ENCODE measurements around the gene MAPKAP1.
A peak's percentile ranks its signal among the peaks of the same experiment; 100 is the strongest.

Gene MAPKAP1

DNA sequence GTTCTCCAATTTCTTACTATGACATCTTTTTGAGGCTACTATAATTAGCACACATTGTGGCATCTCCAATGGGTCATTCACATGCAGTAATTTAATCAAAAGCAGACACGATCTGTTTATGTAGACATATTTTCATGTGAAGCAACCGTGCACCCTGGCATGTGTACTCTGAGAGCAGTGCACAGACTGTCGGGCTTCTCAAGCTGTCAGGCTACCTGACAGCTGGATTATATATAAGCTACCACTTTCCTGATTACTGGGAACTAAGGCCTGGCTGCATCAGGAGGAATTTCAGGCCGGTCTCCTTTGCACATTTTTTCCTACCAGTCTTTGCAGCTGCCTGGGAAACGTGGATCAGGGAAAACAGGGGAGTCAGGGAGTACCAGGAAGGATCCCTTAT is 197.5 kb downstream of the MAPKAP1 start:
- WGBS: 88% methylated on average over 5 of the region's 5 CpGs

DNA sequence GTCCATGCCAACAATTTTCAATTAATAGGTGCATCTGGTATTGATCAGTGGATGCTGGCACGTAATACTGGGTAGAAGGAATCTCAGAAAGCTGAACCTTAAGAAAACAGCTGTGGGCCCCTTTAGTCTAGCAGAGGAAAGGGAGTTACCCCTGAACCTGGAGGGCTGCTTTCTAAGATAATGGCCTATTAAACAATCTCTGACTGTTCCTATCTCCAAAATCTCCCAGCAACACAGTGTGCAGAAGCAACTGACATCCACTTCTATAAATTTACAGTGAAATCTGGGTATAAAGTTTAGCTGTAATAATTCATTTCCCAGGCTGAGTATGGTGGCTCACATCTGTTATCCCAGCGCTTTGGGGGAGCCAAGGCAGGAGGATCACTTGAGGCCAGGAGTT is 198.8 kb downstream of the MAPKAP1 start:
- no peak overlapping the region for H3K27ac ChIP-seq (ENCODE audit: low read depth, low read length)
- H3K4me1 ChIP-seq (ENCODE audit: insufficient read depth, low read length): peaks cover 18% of the 10 kb centered on the region
- H3K9ac ChIP-seq (ENCODE audit: low read depth, low read length): no peak overlapping the region
- 94% methylated on average over 2 of the region's 2 CpGs for WGBS
- no peak overlapping the region for H3K4me3 ChIP-seq (ENCODE audit: low read length)
- no peaks in the 10 kb centered on the region for H3K27me3 ChIP-seq (ENCODE audit: insufficient read depth, low read length)
- H3K36me3 ChIP-seq (ENCODE audit: insufficient read depth, low read length): no peaks in the 10 kb centered on the region
- H3K9me3 ChIP-seq (ENCODE audit: insufficient read depth, low read depth, low read length): no peaks in the 10 kb centered on the region

More for the DNA sequence above, 197.5 kb downstream of the MAPKAP1 start:
- Histone ChIP-seq H3K4me3 (ENCODE audit: low read length) (no peak overlapping the region), H3K9ac (ENCODE audit: low read depth, low read length) (no peak overlapping the region), H3K27ac (ENCODE audit: low read depth, low read length) (no peak overlapping the region), H3K4me1 (ENCODE audit: insufficient read depth, low read length) (peaks cover 29% of the 10 kb centered on the region), H3K9me3 (ENCODE audit: insufficient read depth, low read depth, low read length) (no peaks in the 10 kb centered on the region), H3K36me3 (ENCODE audit: insufficient read depth, low read length) (no peaks in the 10 kb centered on the region), H3K27me3 (ENCODE audit: insufficient read depth, low read length) (no peaks in the 10 kb centered on the region)

DNA sequence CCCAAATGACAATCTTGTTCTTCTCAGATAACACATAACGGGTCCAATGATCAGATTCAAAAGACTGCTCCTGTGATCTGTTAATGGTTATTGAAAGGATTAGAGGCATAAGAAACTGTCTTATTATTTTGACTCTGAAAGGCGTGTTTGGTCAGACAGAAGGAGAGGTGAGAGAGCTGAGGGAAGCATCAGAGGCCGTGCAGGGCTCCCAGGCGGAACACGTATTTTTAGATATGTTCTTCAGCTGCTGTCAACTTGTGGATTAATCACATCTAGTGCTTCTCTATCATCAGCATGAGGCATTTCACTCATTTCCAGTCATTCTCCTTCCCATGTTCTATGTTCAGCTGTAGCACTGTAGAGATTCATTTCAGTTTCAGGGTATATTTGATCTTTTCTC is 199.8 kb downstream of the MAPKAP1 start:
- no peak overlapping the region for H3K4me3 ChIP-seq (ENCODE audit: low read length)
- H3K9me3 ChIP-seq (ENCODE audit: insufficient read depth, low read depth, low read length): no peaks in the 10 kb centered on the region
- H3K36me3 ChIP-seq (ENCODE audit: insufficient read depth, low read length): no peaks in the 10 kb centered on the region
- 86% methylated on average over 5 of the region's 5 CpGs for WGBS
- peaks cover 16% of the 10 kb centered on the region for H3K4me1 ChIP-seq (ENCODE audit: insufficient read depth, low read length)
- no peak overlapping the region for H3K9ac ChIP-seq (ENCODE audit: low read depth, low read length)
- H3K27me3 ChIP-seq (ENCODE audit: insufficient read depth, low read length): no peaks in the 10 kb centered on the region
- H3K27ac ChIP-seq (ENCODE audit: low read depth, low read length): no peak overlapping the region

DNA sequence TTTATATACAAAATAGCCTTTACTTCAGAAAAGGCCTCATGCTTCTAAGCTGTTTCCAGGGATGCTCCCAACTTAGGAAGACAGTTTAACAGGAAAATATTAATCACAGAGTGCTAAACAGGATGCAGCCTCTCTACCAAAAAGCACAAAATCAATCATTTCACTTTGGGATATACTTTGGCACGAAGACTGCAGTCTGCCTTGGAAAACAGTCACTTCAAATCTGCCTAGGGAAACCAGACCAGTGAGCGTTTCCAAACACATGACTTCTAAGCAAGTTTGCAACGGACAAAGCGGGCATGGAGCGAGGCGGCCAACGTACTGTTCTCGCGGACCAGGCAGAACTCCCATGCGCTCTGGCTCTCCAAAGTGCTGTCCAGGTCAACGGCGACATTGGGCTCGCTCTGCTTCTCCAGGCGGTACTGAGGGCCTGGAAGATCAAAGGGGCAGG is 201.0 kb downstream of the MAPKAP1 start:
- Histone ChIP-seq H3K36me3 (ENCODE audit: insufficient read depth, low read length) (no peaks in the 10 kb centered on the region), H3K27ac (ENCODE audit: low read depth, low read length) (0 out of 2 replicates have a peak overlapping the region, but pooled peaks have one; percentile 7), H3K4me3 (ENCODE audit: low read length) (no peak overlapping the region), H3K9ac (ENCODE audit: low read depth, low read length) (no peak overlapping the region), H3K9me3 (ENCODE audit: insufficient read depth, low read depth, low read length) (no peaks in the 10 kb centered on the region), H3K4me1 (ENCODE audit: insufficient read depth, low read length) (peaks cover 9% of the 10 kb centered on the region; the same call in 1 of the 2 replicates), H3K27me3 (ENCODE audit: insufficient read depth, low read length) (no peaks in the 10 kb centered on the region)
- WGBS: 68% methylated on average over 14 of the region's 14 CpGs

DNA sequence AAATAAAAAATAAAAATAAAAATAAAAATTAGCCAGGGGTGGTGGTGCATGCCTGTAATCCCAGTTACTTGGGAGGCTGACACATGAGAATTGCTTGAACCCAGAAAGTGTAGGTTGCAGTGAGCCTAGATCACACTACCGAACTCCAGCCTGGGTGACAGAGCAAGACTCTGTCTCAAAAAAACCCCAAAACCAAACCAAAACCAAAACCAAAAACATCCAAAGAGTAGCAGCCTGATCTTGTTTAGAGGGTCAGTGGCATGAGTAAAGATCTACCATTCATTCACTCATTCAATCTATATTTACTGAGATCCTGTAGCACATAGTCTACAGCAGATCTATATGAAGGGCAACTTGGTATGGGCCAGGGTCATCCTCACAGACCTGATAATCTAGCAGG is 202.4 kb downstream of the MAPKAP1 start:
- H3K4me1 ChIP-seq (ENCODE audit: insufficient read depth, low read length): peaks cover 9% of the 10 kb centered on the region; the same call in 1 of the 2 replicates
- H3K9ac ChIP-seq (ENCODE audit: low read depth, low read length): no peak overlapping the region

DNA sequence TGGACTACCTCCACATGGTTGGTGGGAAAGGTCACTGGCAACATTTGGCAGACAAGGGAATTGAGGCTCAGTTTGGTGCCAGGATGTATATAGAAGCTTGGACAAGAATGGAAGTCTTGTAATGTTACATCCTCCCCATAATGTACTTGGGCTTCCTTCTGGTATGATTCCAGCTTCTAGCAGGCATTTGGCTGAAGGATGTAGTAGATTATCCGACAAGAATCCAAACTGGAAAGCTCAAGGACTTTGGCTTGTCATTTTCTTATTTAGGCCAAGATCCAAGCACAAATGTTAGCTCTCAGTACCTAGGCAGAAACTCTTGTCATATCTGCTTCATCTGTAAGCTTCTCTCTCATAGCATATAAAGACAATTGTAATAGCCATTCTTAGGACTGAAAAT is 209.1 kb downstream of the MAPKAP1 start:
- Histone ChIP-seq H3K27ac (ENCODE audit: low read depth, low read length) (no peak overlapping the region), H3K4me3 (ENCODE audit: low read length) (no peak overlapping the region), H3K9ac (ENCODE audit: low read depth, low read length) (no peak overlapping the region), H3K9me3 (ENCODE audit: insufficient read depth, low read depth, low read length) (no peaks in the 10 kb centered on the region), H3K36me3 (ENCODE audit: insufficient read depth, low read length) (no peaks in the 10 kb centered on the region), H3K27me3 (ENCODE audit: insufficient read depth, low read length) (no peaks in the 10 kb centered on the region), H3K4me1 (ENCODE audit: insufficient read depth, low read length) (peaks cover 39% of the 10 kb centered on the region)
- 97% methylated on average over 1 of the region's 1 CpG for WGBS

More for the DNA sequence above, 202.4 kb downstream of the MAPKAP1 start:
- Histone ChIP-seq H3K36me3 (ENCODE audit: insufficient read depth, low read length) (no peaks in the 10 kb centered on the region), H3K27ac (ENCODE audit: low read depth, low read length) (no peak overlapping the region), H3K27me3 (ENCODE audit: insufficient read depth, low read length) (no peaks in the 10 kb centered on the region), H3K4me3 (ENCODE audit: low read length) (no peak overlapping the region), H3K9me3 (ENCODE audit: insufficient read depth, low read depth, low read length) (no peaks in the 10 kb centered on the region)
- 100% methylated on average over 1 of the region's 1 CpG for WGBS

DNA sequence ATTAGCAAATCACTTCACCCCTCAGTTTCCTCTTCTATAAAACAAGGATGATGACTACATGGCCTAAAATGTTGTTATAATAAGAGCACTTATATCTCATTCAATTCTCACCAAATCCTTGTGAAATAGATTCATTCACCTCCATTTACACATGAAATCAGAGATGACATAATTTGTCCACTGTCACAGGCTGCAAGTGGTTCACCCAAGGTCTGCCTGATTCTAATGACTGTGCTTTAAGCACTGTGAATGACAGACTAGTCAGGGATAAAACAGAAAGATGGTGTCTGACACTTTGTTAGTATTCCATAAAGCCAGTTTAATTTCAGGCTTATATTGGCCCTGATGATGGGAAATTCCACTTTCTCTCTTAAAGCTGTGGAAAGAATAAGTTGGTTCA is 209.5 kb downstream of the MAPKAP1 start:
- no peaks in the 10 kb centered on the region for H3K36me3 ChIP-seq (ENCODE audit: insufficient read depth, low read length)
- H3K4me3 ChIP-seq (ENCODE audit: low read length): no peak overlapping the region
- H3K9me3 ChIP-seq (ENCODE audit: insufficient read depth, low read depth, low read length): no peaks in the 10 kb centered on the region
- H3K27me3 ChIP-seq (ENCODE audit: insufficient read depth, low read length): no peaks in the 10 kb centered on the region
- peaks cover 39% of the 10 kb centered on the region for H3K4me1 ChIP-seq (ENCODE audit: insufficient read depth, low read length)
- H3K27ac ChIP-seq (ENCODE audit: low read depth, low read length): no peak overlapping the region
- no peak overlapping the region for H3K9ac ChIP-seq (ENCODE audit: low read depth, low read length)

DNA sequence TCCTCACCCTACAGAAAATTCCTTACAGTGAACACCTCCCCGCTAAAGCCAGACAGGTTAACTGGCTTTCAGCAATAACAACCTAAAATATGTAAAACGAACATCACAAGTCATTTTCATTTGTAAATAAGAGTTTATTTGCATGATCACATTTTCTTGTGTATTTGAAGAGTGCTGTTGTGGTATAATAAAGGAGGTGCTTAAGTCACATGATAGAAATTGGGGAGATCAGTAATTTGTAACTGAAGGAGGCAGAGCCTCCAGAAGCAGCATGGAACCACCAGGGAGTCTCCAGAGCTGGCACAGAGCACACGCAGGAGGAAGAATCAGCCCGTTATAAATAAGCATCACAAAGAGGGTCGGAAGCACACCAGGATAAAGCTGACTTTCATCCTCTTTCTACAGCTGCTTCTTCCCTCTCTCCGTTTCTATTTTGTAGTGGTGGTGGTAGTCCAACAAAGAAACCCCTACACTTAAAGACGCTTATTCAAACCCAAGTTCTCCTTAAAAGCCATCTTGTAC is 210.6 kb downstream of the MAPKAP1 start:
- H3K4me1 ChIP-seq (ENCODE audit: insufficient read depth, low read length): peaks cover 39% of the 10 kb centered on the region
- peak overlapping the region; percentile 45 for H3K9ac ChIP-seq (ENCODE audit: low read depth, low read length)
- 40% methylated on average over 5 of the region's 7 CpGs for WGBS

DNA sequence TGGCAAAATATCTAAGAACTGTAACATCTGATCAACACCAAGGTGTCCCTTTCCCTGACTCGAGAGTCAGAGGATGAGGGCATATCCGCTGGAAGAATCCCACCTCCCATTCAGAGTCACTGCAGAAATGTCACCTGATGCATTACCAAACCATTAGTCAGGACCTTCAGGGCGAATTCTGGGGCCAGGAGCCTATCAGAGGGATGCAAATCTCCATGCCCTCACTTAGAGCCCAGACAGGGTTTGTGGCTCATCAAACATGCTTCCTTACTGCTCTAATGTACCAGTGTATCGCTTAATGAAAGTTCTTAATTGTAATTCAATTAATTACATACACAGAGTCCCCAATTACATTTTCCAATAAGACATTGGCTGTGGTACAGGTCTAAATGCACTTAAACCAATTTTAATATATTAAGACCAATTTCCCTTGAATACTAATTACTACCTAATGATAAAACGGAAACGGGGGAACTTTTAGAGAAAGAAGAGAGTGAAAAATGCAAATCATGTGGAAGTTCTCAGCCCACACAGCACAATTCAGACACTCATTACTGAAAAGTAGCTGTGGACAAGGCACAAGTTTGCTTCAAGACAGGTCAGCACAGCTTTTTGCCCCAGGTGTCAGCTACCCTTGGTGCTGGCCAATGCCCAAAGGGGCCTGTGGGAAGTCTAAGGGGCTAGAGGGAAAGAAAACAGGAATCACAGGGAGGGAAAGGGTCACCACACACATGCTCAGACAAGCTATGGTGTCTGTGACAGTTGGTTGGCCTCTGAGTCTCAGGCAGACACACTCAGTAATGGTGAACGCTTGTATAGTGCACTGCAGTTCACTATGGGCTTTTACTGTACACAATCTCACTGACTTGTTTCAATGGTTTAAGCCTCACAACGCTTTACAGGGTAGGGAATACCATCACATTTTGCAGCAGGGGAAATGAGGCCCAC is 211.6 kb downstream of the MAPKAP1 start:
- Histone ChIP-seq H3K36me3 (ENCODE audit: insufficient read depth, low read length) (no peaks in the 10 kb centered on the region), H3K27ac (ENCODE audit: low read depth, low read length) (no peak overlapping the region)
- WGBS: 71% methylated on average over 6 of the region's 8 CpGs

More for the DNA sequence above, 210.6 kb downstream of the MAPKAP1 start:
- peak overlapping the region; percentile 68; the same call in 1 of the 2 replicates for H3K27ac ChIP-seq (ENCODE audit: low read depth, low read length)
- H3K36me3 ChIP-seq (ENCODE audit: insufficient read depth, low read length): no peaks in the 10 kb centered on the region
- no peaks in the 10 kb centered on the region for H3K27me3 ChIP-seq (ENCODE audit: insufficient read depth, low read length)
- H3K9me3 ChIP-seq (ENCODE audit: insufficient read depth, low read depth, low read length): no peaks in the 10 kb centered on the region
- peak overlapping the region; percentile 29; the same call in 1 of the 2 replicates for H3K4me3 ChIP-seq (ENCODE audit: low read length)

DNA sequence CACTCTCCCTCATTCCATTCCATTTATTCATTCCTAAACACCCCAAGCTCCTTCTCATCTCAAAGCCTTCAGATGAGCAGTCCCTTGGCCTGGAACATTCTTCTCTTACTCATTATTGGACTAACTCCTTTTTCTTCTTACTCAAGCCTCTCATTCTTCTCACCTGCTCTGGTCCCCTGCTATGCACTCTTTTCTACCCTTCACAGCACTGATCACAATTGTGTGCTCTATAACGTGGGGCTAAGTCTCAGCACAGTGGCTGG is 212.4 kb downstream of the MAPKAP1 start:
- Histone ChIP-seq H3K27me3 (ENCODE audit: insufficient read depth, low read length) (no peaks in the 10 kb centered on the region), H3K9ac (ENCODE audit: low read depth, low read length) (no peak overlapping the region), H3K4me1 (ENCODE audit: insufficient read depth, low read length) (peaks cover 39% of the 10 kb centered on the region), H3K9me3 (ENCODE audit: insufficient read depth, low read depth, low read length) (no peaks in the 10 kb centered on the region), H3K27ac (ENCODE audit: low read depth, low read length) (peak overlapping the region; percentile 8; the same call in 1 of the 2 replicates), H3K4me3 (ENCODE audit: low read length) (no peak overlapping the region), H3K36me3 (ENCODE audit: insufficient read depth, low read length) (no peaks in the 10 kb centered on the region)
- WGBS: 48% methylated on average over 1 of the region's 1 CpG

More for the DNA sequence above, 211.6 kb downstream of the MAPKAP1 start:
- no peaks in the 10 kb centered on the region for H3K9me3 ChIP-seq (ENCODE audit: insufficient read depth, low read depth, low read length)
- no peak overlapping the region for H3K4me3 ChIP-seq (ENCODE audit: low read length)
- H3K9ac ChIP-seq (ENCODE audit: low read depth, low read length): no peak overlapping the region; the same call in 1 of the 2 replicates
- no peaks in the 10 kb centered on the region for H3K27me3 ChIP-seq (ENCODE audit: insufficient read depth, low read length)
- H3K4me1 ChIP-seq (ENCODE audit: insufficient read depth, low read length): peaks cover 39% of the 10 kb centered on the region

DNA sequence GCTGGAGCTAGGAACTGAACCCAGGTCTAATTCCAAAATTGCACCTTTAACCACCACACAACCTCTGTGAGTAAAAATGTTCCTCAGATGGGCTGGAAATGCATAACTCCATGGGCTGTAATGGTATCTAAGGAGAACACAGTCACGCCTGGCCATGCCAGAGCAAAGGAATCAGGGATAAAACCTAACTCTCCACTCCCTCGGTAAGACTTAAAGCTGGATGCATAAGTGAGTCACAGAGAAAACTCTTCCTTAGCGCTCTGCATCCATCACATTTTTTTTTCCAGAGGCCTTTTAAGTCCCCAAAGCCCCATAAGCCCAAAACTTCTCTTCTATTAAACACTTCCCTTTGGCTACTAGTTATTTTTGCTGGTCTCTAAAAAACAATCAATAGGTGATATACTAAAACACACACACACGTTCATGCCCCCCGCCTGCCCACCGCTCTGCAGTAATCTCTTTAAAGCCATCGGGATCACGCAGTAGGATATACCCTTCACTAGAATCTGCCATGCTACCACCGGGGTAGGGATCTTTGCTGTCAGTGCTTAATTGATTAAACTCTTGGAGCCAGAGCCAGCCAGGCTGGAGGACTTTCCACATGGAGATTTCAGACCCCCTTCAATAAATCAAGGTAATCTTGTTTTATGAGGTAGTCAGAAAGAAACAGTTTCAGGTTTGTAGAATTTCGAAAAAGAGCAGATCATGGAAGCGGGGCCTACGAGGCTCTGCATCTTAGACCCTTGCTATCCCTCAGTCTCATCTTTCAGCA is 212.9 kb downstream of the MAPKAP1 start:
- WGBS: 87% methylated on average over 12 of the region's 12 CpGs

More for the DNA sequence above, 212.9 kb downstream of the MAPKAP1 start:
- H3K4me1 ChIP-seq (ENCODE audit: insufficient read depth, low read length): peaks cover 39% of the 10 kb centered on the region
- no peaks in the 10 kb centered on the region for H3K9me3 ChIP-seq (ENCODE audit: insufficient read depth, low read depth, low read length)
- H3K27ac ChIP-seq (ENCODE audit: low read depth, low read length): no peak overlapping the region
- H3K27me3 ChIP-seq (ENCODE audit: insufficient read depth, low read length): no peaks in the 10 kb centered on the region
- no peak overlapping the region for H3K9ac ChIP-seq (ENCODE audit: low read depth, low read length)
- no peak overlapping the region for H3K4me3 ChIP-seq (ENCODE audit: low read length)
- no peaks in the 10 kb centered on the region for H3K36me3 ChIP-seq (ENCODE audit: insufficient read depth, low read length)
